ENCODE data around the gene ADAMTS4. TPM values are rescaled to one million over a fixed set of nuclear protein-coding genes. Genes with fewer than 3 reads are reported as not detected.

Gene ADAMTS4
- total and polyA plus RNA-seq, 9 of the 15 experiments (the other 6 are each of a cell fraction or from before 2014, with no cell fraction given): 0.07 to 3.7 (median 0.41) TPM

DNA sequence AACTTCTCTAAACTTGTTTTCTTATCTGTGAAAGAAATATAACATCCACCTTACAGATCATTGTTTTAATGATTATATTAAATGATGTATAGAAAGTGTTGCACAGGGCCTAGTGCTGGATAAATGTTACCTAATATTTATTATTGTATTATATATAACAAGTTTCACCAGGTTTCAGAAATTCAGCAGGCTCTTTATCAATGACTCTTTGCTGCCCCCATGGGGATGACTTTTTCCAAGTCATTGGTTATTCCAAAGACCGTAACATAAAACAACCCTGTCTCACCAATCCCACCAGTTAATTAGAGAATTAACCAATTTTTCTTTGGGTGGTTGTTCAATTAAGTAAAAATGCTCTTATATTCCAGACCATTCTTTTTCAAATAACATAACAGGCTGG, 59.1 kb downstream of the ADAMTS4 start:
- FAIRE-seq: peak; percentile 76
- TF ChIP-seq RAD21 (CRISPR knock-in tag; conservative IDR thresholded peaks at IDR 0.05 in 1 of 2, IDR thresholded peaks at IDR 0.05 in 1 of 2): peak; percentile 65 to 75
- TF ChIP-seq, protein P1, sequence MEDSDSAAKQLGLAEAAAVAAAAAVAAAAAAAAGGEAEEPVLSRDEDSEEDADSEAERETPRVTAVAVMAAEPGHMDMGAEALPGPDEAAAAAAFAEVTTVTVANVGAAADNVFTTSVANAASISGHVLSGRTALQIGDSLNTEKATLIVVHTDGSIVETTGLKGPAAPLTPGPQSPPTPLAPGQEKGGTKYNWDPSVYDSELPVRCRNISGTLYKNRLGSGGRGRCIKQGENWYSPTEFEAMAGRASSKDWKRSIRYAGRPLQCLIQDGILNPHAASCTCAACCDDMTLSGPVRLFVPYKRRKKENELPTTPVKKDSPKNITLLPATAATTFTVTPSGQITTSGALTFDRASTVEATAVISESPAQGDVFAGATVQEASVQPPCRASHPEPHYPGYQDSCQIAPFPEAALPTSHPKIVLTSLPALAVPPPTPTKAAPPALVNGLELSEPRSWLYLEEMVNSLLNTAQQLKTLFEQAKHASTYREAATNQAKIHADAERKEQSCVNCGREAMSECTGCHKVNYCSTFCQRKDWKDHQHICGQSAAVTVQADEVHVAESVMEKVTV (CRISPR knock-in tag; IDR thresholded peaks at IDR 0.05): peak; percentile 57
- TF ChIP-seq, protein P2, sequence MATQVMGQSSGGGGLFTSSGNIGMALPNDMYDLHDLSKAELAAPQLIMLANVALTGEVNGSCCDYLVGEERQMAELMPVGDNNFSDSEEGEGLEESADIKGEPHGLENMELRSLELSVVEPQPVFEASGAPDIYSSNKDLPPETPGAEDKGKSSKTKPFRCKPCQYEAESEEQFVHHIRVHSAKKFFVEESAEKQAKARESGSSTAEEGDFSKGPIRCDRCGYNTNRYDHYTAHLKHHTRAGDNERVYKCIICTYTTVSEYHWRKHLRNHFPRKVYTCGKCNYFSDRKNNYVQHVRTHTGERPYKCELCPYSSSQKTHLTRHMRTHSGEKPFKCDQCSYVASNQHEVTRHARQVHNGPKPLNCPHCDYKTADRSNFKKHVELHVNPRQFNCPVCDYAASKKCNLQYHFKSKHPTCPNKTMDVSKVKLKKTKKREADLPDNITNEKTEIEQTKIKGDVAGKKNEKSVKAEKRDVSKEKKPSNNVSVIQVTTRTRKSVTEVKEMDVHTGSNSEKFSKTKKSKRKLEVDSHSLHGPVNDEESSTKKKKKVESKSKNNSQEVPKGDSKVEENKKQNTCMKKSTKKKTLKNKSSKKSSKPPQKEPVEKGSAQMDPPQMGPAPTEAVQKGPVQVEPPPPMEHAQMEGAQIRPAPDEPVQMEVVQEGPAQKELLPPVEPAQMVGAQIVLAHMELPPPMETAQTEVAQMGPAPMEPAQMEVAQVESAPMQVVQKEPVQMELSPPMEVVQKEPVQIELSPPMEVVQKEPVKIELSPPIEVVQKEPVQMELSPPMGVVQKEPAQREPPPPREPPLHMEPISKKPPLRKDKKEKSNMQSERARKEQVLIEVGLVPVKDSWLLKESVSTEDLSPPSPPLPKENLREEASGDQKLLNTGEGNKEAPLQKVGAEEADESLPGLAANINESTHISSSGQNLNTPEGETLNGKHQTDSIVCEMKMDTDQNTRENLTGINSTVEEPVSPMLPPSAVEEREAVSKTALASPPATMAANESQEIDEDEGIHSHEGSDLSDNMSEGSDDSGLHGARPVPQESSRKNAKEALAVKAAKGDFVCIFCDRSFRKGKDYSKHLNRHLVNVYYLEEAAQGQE (IDR thresholded peaks at IDR 0.05; ENCODE audit: borderline replicate concordance): peak; percentile 59; the same call in 1 of the 2 replicates
- TF ChIP-seq, protein P2 (CRISPR knock-in tag; IDR thresholded peaks at IDR 0.05; ENCODE audit: low read depth): no peak
- TF ChIP-seq, protein P3, sequence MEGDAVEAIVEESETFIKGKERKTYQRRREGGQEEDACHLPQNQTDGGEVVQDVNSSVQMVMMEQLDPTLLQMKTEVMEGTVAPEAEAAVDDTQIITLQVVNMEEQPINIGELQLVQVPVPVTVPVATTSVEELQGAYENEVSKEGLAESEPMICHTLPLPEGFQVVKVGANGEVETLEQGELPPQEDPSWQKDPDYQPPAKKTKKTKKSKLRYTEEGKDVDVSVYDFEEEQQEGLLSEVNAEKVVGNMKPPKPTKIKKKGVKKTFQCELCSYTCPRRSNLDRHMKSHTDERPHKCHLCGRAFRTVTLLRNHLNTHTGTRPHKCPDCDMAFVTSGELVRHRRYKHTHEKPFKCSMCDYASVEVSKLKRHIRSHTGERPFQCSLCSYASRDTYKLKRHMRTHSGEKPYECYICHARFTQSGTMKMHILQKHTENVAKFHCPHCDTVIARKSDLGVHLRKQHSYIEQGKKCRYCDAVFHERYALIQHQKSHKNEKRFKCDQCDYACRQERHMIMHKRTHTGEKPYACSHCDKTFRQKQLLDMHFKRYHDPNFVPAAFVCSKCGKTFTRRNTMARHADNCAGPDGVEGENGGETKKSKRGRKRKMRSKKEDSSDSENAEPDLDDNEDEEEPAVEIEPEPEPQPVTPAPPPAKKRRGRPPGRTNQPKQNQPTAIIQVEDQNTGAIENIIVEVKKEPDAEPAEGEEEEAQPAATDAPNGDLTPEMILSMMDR (IDR thresholded peaks at IDR 0.05 in 2 of 3, conservative IDR thresholded peaks at IDR 0.05 in 1 of 3; ENCODE audit: insufficient read depth in 2 of 3, low read depth in 1 of 3, low read length in 3 of 3): peak; percentile 55 to 85 (median 59); a peak in 5 of 6 replicates
- TF ChIP-seq, protein P4, sequence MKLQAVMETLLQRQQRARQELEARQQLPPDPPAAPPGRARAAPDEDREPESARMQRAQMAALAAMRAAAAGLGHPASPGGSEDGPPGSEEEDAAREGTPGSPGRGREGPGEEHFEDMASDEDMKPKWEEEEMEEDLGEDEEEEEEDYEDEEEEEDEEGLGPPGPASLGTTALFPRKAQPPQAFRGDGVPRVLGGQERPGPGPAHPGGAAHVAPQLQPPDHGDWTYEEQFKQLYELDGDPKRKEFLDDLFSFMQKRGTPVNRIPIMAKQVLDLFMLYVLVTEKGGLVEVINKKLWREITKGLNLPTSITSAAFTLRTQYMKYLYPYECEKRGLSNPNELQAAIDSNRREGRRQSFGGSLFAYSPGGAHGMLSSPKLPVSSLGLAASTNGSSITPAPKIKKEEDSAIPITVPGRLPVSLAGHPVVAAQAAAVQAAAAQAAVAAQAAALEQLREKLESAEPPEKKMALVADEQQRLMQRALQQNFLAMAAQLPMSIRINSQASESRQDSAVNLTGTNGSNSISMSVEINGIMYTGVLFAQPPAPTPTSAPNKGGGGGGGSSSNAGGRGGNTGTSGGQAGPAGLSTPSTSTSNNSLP (IDR thresholded peaks at IDR 0.05; ENCODE audit: borderline replicate concordance, low read depth, low read length): 0 out of 2 replicates have a peak, but pooled peaks have one; percentile 46

More for the DNA sequence above, 59.1 kb downstream of the ADAMTS4 start:
- H3K4me3 ChIP-seq: no peak overlapping the region
- H3K79me2 ChIP-seq (ENCODE audit: control insufficient read depth, insufficient read depth, low read length): peaks cover 4% of the 10 kb centered on the region; the same call in 1 of the 3 replicates
- ATAC-seq (peak; percentile 88), DNase-seq (ENCODE audit: extremely low read depth in 1 of 4, low spot score in 3 of 4) (peak in 3 of 4 experiments; percentile 43 to 68 (median 60))
- no peak overlapping the region for H2AFZ ChIP-seq (ENCODE audit: low read depth, low read length)
- intact Hi-C loops (cut with micrococcal nuclease) (loop anchor here (1.0 to 10.0 kb wide), 5 partner anchors 38 to 415 kb away; partner anchors contain the start of gene B4GALT3), in situ Hi-C loops (cut with MboI) (no loop called here)
- H3K4me2 ChIP-seq (ENCODE audit: insufficient read depth, low read length): no peak overlapping the region
- CTCF ChIA-PET (ENCODE audit: low intra/inter-chr PET ratio): interaction anchor here (0.7 to 2.2 kb wide), 4 partner anchors 68 to 414 kb away, joined by 3 to 15 read pairs (median 6); no protein-coding TSS in a partner anchor
- peaks cover 2% of the 10 kb centered on the region; the same call in 1 of the 3 replicates for H3K36me3 ChIP-seq (ENCODE audit: control insufficient read depth, insufficient read depth, low read length)
- no TSS peak for BruUV-seq (replicated peaks)
- 57% methylated on average over 1 of the region's 1 CpG for WGBS (ENCODE audit: insufficient coverage, low coverage, missing lambda C conversion rate)
- H3K9me1 ChIP-seq (ENCODE audit: control insufficient read depth, insufficient read depth, low read length): no peaks in the 10 kb centered on the region
- H4K20me1 ChIP-seq (replicated peaks; ENCODE audit: control insufficient read depth, insufficient read depth, low read length): no peaks in the 10 kb centered on the region
- no peaks in the 10 kb centered on the region for H3K27me3 ChIP-seq (ENCODE audit: control insufficient read depth in 2 of 2, insufficient read depth in 2 of 2, low read length in 2 of 2)
- peaks cover 0 to 4% of the 10 kb centered on the region in 2 experiments; a peak in 3 of 5 replicates for H3K4me1 ChIP-seq (replicated peaks in 1 of 2; ENCODE audit: control insufficient read depth in 2 of 2, insufficient read depth in 2 of 2, low read length in 2 of 2)
- no peak overlapping the region for H3K27ac ChIP-seq (ENCODE audit: extremely low read depth, low read depth, low read length)
- H3K9me3 ChIP-seq (replicated peaks; ENCODE audit: control insufficient read depth, insufficient read depth, low read depth, low read length): no peaks in the 10 kb centered on the region
- POLR2A ChIA-PET: interaction anchor here (0.6 to 1.7 kb wide), 2 partner anchors 14 to 93 kb away, joined by 3 to 8 read pairs; partner anchors contain the start of gene UFC1
- no peak overlapping the region for H3K9ac ChIP-seq (ENCODE audit: insufficient read depth in 1 of 2, low read depth in 2 of 2, low read length in 2 of 2)
